HG02840 (cell line): ENCODE measurements around the gene PRKG1.
"Not testable (repeated sequence)": the region's sequence is repeated elsewhere in the genome, so short reads cannot be mapped to it uniquely, and the experiment has no call there.

Experiments
- ATAC-seq: cut with Tn5 transposase; IDR thresholded peaks from one replicate; pipeline ENCODE4 v1.9.1; 2021; ENCODE audit warnings: mild to moderate bottlenecking, moderate library complexity, moderate number of reproducible peaks; ENCODE audit not compliant: unreplicated experiment, low FRiP score

PRKG1 gene

DNA sequence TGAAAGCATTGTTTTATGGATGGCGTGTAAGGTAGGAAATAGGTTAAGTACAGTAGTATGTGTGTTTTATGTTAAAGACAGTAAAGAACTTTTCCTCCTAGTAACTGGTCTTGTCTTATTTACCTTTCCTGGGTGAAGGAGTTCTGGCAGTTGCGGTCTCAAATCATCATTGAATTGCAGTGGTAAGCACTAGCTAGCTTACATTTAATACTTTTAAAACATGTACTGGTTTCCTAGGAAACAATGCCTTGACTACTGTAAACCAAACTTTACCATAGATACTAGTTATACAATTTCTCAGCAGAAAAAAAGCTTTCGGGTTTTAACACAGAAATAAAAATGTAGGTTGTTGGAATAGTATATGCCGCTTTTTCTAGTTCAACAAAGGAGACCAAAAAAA lies 37.7 kb downstream of the PRKG1 start:
- no peak for ATAC-seq

DNA sequence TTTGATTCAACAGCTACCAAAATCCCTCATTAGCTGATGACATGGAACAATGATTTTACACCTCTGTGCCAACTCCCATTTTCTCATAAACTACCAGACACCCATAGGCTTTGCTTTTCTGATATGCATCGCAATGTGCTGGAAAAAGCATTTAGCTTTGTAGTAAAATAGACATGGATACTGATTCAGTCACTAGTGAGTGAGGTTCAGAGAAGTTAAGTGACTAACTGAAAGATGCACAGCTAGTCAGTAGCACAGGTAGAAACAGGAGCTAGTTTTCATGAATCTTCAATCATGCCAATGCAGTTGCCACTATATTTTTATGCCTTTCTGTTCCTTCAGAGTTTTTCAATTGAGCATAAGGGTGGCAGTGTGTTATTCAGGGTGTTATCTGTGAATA lies 38.7 kb downstream of the PRKG1 start:
- ATAC-seq = no peak

DNA sequence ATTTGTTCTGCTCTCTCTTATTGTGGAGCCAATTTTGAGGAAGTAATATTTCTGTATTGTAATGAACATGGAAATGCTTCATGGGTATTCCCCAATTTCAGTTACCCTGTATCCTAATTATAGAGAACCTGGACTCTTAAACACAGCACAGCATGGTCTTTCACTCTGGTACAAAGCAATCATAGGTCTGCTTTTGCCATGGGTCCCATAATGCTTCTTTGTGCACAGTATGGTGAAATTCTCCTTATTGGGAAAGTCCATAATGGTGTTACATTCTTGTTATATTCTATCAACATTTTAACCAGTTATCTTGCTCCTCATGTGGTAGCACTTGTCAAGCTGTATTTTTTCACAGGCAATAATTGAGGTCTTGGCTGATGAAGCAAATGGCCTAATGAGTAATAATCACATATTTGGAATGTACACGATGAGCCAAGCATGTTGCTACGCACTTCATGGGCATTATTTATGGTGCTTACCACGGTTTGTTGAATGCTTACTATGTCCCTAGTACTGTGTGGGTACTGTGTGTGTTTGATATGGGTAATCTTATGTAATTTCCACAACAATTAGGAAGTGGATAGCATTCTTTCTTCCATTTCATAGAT lies 42.9 kb downstream of the PRKG1 start:
- ATAC-seq = no peak

DNA sequence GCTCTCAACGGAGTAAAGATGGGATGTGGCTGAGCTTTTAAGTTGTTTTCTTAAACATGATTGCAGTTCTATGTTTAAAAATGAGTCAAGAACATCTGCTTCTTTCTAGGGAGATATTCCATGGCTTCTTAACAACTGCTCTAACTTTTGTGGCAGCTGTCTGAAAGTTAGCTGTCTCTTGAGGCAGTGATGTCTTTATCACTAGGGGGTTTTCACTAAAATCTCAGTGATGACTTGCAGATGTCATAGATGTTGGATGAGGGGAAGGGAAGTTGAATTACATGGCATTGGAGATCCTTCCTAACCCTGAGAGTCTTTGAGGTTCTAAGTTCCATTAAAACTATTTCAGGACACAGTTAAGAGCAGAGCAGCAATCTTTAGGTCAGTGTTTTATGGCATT lies 43.5 kb downstream of the PRKG1 start:
- no peak for ATAC-seq

DNA sequence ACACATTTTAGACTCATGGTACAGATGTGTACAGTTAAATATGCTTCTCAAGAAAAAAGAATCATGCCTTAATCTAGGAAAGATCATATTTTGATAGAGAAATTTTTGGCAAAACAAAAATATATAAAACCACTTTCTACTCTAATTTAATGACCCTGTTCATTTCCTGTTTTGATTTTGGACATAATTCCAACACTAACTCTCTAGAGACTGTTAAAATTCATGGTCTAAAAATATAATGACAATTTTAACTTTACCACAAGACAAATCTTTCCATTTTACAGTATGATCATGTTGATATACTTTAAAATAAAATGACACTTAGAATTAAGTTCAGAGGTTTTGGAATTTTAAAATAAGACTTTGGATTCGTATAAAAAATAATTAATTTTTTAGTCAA lies 45.2 kb downstream of the PRKG1 start:
- no peak for ATAC-seq

DNA sequence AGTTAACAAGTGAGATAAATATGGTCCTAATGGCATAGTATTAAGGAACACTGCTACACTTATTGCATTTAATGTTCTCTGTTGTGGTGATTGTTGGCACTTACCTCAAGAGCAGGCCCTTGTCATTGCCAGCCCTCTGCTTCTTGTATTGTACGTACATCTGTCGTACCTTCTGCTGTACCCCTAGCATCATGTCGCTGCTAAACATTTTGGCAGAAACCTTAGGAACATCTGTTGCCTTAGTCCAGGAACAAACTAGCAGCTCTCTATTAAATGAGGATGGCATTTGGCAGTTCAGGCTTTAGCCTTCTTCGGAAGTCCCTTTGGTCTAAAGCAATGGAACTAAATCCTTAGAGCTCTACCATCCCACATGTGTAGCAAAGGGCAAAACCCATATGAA lies 47.6 kb downstream of the PRKG1 start:
- ATAC-seq = no peak

DNA sequence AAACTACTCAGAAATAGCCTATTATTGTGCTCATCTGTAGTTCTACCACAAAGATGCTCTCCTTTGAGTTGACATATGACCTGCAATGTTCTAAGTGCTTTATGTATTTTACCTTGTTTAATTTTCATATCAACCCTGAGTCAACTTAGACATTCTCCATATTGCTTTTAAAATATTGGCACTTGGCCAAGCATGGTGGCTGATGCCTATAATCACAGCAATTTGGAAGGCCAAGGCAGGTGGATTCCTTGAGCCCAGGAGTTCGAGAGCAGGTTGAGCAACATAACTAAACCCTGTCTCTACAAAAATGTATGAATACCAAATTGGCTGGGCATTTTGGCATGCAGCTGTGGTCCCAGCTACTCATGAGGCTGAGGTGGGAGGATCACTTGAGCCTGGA lies 50.6 kb downstream of the PRKG1 start:
- ATAC-seq = no peak

DNA sequence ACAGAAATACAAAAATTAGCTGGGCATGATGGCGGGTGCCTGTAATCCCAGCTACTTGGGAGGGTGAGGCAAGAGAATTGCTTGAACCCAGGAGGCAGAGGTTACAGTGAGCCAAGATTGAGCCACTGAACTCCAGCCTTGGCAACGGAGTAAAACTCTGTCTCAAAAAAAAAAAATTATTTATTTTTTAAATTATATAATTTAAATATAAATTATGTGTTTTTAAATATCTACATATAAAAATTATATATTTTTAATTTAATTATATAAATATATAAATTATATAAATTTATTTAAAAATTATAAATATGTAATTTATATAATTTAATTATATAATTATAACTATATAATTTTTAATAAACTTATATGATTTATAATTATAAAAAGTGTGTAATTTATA lies 51.2 kb downstream of the PRKG1 start:
- no peak for ATAC-seq

DNA sequence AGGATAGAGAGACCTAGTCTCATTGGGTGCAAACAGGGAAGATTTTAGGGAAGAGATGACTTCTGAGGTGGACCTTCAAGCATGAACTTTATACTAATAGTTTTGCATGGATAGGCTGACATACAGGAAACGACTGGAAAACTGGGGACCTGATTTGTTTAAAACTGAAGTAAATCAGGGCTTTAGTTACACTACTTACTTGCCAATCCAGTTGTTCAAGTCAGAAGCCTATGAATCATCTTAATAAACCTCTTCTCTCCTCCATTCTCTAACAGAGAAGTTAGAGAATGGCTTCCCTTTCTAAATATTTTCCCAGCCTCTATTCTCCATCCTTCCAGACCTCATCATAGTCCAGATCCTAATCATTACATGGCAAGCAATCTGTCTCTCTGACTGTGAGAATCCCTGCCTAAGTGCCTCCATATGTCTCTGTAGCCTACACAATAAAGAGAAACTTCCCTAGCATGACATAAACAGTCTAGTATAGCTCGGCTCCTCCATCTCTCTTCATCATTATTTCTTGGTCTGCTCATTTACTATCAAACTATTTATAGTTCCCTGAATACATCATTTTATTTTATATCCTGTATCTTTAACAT lies 55.8 kb downstream of the PRKG1 start:
- ATAC-seq = no peak

DNA sequence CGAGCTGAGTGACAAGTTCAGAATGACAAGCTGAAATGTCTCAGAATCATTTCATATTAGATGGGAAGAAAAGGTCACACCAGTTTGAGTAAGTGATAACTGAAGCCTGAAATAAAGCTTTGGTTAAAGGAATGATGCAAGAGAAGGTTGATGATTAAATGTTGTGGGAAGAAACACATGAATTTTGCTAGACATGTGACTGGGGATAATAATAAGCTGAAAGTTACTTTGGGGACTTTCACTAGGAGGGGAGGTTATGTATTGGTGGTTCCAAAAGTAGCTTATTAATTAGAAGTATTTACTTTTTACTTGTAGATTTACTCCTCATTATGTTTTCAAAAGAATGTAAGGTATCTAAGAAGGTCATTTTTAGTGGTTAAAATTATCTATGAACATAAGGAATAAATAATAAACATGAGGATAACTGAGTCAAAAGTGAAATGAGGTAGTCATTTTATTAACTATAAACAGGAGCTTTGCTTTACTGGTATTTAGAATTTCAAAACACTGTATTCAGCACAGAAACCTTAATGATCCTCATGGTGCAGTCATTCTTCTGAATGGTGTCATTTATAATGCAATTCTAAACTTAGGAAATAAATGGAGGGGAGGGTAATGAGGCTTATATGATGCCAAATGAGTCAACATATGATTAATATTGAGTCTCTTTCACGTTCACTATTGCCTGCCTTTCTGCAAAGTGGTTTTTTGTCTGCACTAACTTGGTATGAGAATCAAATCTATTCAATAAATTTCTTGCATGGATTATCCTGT lies 63.7 kb downstream of the PRKG1 start:
- peak; percentile 54 for ATAC-seq

DNA sequence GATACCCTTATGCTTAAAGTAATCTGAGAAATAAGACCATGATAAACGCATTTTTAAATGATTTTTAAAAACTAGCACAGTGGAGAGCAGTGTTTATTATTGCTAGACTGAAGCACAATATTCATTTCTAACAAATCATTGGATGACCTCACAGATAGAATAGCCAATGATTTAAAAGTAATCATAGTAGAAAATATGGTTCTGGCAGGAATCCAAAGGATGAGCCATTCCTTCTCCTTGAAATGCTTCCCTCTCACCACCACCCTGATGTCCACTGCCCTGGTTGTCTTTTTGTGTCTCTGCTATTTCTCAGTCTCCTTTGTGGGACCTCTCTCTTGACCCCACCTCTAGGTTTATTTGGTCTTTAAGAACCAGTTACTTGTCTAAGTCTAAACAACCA lies 64.9 kb downstream of the PRKG1 start:
- no peak for ATAC-seq

DNA sequence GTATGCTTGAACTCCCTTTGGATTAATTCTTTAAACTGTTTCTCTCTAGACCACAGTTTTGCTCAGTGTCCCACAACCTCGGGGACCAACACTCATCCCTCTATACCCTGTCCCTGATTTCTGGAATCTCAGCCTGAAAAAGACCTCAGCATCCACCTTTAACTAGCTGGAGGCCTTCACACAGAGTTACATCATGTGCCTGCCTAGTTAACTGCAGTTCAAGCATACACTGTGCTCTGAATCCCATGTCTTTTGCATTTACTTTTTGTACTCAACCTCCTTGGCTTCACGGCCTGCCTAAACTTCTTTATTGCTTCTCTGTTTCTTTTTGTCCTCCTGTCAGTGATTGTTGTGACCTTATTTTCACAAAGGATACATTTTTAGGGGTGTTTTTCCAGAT lies 66.7 kb downstream of the PRKG1 start:
- no peak for ATAC-seq

DNA sequence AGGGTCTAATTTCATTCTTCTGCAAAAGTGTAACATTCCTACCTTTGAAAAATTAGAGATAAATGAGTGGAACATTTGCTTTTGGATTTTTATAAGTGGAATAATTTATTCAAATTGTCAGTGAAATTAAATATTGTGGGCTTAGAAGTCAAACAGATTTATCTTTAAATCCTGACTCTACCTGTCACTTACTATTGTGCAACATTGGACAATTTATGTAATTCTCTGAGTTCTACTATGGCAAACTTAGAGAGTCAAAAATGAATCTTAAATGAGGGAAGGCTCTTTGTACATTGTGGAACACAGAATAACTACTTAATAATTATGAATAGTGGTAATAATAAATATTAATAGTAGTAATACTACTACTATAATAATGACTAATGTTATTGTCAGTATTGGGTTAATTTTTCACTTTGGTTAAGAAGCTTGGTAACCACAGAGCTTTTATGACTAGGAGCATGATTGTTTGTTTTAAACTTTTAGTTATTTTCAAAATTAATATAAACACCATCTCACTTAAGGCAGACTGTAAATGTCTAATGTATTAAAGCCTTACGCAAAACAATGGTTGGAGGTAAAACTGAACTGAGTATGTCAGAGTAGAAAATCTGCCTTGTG lies 70.0 kb downstream of the PRKG1 start:
- ATAC-seq = no peak

DNA sequence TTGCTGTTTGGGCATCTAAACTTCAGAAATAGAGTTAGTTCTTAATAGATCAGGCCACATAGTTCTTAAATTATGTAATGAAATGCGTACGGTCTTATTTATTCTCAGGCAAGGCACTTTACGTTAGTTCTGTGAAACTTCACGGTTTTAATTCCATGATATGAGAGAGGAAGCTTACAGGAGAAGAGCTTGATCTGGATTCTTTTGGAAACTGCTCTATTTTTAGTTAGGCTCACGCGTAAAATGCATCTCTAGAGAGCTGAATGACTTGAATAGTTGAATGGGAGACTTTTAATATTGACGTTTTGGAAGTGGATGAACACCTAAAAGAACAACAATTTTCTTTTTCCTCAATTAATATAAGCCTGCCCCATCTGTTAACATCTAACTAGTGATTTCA lies 71.1 kb downstream of the PRKG1 start:
- no peak for ATAC-seq

DNA sequence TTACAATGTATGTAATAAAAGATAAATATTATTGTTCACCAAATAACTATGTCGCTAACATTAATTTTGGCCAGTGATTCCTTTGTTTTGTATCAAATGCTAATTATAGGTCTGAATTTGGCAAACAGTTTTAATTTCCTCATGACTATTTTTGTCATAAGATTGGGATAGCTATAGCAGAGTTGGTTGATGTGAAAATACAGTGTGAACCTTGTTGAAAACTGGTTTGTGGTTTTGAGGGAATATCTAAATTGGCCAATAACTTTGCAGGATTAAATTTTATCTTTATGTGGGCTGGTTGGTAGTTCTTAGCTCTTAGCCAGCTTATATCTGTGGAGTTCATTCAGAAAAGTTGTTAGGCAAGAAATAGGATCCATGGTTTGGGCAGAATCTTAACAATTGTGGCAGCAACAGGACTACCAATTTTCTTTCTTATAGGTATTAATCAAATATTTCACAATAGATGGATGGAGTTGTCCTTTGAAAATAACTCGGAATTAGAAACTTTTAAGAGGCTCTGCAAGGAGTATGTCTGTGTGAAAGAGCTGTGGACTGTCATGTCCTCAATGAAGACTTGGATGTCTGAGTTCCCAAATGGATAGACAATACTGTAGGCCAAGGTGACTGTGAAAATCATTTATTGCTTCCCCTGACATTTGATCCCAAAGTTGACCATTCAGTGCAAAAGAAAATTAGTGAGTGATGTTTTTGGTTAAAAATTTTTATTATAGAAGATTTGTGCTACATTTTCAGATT lies 73.5 kb downstream of the PRKG1 start:
- ATAC-seq = no peak

DNA sequence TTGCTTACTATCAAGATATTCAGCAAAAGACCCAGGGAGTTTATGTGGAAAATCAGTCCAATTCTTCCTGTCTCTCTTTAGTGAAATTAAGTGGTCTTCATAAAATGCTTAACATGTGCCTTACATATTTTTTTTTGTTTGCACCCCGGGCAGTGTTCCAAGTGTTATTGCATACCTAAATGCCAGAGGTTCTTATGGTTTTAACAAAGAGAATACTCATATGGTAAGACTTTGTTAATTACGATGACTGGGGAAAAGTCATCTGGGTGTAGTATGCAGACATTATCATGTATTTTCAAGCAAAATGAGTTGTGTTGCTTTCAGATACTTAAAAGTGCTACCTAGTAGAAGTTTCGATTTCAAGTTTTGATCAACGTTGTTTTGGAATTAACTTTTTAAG lies 82.6 kb downstream of the PRKG1 start:
- ATAC-seq = no peak

DNA sequence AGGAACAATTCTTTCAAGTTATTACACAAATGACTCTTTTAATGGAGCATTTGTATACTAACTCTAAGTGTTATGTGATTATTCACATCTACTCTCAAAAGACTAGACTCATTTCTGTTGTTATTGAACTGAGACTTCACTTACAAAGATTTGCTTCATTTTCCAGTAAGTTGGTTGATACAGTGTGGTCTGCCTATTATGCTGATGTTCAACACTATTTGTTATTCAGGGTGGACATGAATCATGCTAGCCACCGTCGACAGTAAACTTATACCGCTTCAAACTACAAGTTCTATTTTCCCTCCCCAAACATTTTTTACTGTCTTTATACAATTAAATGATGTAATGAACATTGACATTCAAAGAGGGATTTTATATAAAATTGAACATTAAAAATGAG lies 84.5 kb downstream of the PRKG1 start:
- ATAC-seq = no peak

DNA sequence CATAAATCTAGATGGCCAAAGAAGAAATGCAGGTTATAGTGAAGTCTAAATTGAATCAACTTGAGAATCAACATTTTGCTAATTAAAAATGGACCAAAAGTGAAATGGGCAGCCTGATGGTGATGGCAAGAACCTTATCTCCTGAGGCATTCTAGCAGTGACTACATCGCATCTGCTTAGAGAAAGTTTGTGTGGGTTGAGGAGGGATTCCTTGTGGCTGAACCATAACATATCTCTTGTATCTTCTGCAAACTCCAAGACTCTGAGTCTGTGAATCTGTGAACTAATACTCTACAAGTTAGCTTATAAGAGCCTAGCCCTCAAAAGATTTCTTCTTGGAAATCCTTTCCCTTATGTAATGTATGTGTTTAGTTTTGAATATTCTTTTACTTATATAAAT lies 85.6 kb downstream of the PRKG1 start:
- no peak for ATAC-seq

DNA sequence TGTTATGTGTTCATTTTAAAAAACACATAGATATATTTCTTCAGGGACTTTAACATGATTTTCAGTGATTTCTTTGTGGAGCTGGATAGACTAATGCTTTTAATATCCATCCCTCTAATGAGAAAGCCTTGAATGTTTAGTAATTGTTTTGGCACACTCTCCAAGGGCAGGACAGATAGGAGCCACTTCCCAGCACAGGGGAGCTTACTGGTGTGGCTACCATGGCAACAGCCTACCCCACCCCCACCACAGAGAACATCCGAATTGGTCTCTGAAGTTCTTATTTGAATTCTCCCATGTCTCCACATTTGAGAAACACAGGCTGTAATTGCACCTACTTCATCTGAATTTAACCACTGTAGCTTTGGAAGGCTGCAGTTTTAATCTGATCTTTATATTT lies 87.7 kb downstream of the PRKG1 start:
- no peak for ATAC-seq

DNA sequence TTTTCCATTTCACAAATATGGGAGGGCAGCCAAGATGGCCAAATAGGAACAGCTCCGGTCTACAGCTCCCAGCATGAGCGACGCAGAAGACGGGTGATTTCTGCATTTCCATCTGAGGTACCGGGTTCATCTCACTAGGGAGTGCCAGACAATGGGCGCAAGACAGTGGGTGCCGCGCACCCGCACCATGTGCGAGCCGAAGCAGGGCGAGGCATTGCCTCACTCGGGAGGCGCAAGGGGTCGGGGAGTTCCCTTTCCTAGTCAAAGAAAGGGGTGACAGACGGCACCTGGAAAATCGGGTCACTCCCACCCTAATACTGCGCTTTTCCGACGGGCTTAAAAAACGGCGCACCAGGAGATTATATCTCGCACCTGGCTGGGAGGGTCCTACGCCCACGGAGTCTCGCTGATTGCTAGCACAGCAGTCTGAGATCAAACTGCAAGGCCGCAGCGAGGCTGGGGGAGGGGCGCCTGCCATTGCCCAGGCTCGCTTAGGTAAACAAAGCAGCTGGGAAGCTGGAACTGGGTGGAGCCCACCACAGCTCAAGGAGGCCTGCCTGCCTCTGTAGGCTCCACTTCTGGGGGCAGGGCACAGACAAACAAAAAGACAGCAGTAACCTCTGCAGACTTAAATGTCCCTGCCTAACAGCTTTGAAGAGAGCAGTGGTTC lies 89.2 kb downstream of the PRKG1 start:
- ATAC-seq = not testable (repeated sequence)
